ENCODE measurements around the gene SYT2.
"Not testable (repeated sequence)": the region's sequence is repeated elsewhere in the genome, so short reads cannot be mapped to it uniquely, and the experiment has no call there.

Gene SYT2

GRCh38 chr1:202710070-202711045 lies at the start of gene SYT2:
Gene SYT2 (minus strand): TSS chr1:202710454. CDS start chr1:202605772, 104,682 bp downstream.
- DNase-seq (ENCODE audit: low spot score): no peak

GRCh38 chr1:202756391-202756790 lies 46.1 kb upstream of the SYT2 start:
- no peak for DNase-seq (ENCODE audit: low spot score)

- DNase-seq (ENCODE audit: low spot score): peak; percentile 14
These were observed 44.0 kb upstream of the SYT2 start for GRCh38 chr1:202754293-202754692.

GRCh38 chr1:202752774-202753173 lies 42.5 kb upstream of the SYT2 start:
- DNase-seq (ENCODE audit: low spot score): no peak

- no peak for DNase-seq (ENCODE audit: low spot score)
These were observed 40.5 kb upstream of the SYT2 start for GRCh38 chr1:202750761-202751160.

- DNase-seq (ENCODE audit: low spot score): no peak
These were observed 39.8 kb upstream of the SYT2 start for GRCh38 chr1:202750024-202750423.

- no peak for DNase-seq (ENCODE audit: low spot score)
These were observed 35.2 kb upstream of the SYT2 start for GRCh38 chr1:202745323-202745888.

GRCh38 chr1:202744770-202745169 lies 34.5 kb upstream of the SYT2 start:
- DNase-seq (ENCODE audit: low spot score): not testable (repeated sequence)

GRCh38 chr1:202742496-202742895 lies 32.2 kb upstream of the SYT2 start:
- DNase-seq (ENCODE audit: low spot score): no peak

- no peak for DNase-seq (ENCODE audit: low spot score)
These were observed 23.0 kb upstream of the SYT2 start for GRCh38 chr1:202733251-202733650.

GRCh38 chr1:202728951-202729350 lies 18.7 kb upstream of the SYT2 start:
- no peak for DNase-seq (ENCODE audit: low spot score)

- no peak for DNase-seq (ENCODE audit: low spot score)
These were observed 15.3 kb upstream of the SYT2 start for GRCh38 chr1:202725526-202725925.

- DNase-seq (ENCODE audit: low spot score): no peak
These were observed 13.5 kb upstream of the SYT2 start for GRCh38 chr1:202723708-202724107.

GRCh38 chr1:202723046-202723445 lies 12.8 kb upstream of the SYT2 start:
- not testable (repeated sequence) for DNase-seq (ENCODE audit: low spot score)

GRCh38 chr1:202716654-202717053 lies 6.4 kb upstream of the SYT2 start:
- DNase-seq (ENCODE audit: low spot score): no peak

- not testable (repeated sequence) for DNase-seq (ENCODE audit: low spot score)
These were observed 3.9 kb upstream of the SYT2 start for GRCh38 chr1:202714202-202714601.

GRCh38 chr1:202713110-202713509 lies 2.9 kb upstream of the SYT2 start:
- no peak for DNase-seq (ENCODE audit: low spot score)

- no peak for DNase-seq (ENCODE audit: low spot score)
These were observed 1.8 kb upstream of the SYT2 start for GRCh38 chr1:202711949-202712635.

- no peak for DNase-seq (ENCODE audit: low spot score)
These were observed 795 bp downstream of the SYT2 start for GRCh38 chr1:202709276-202710041.

GRCh38 chr1:202708456-202709275 lies 1.6 kb downstream of the SYT2 start:
- no peak for DNase-seq (ENCODE audit: low spot score)

- DNase-seq (ENCODE audit: low spot score): no peak
These were observed 3.4 kb downstream of the SYT2 start for GRCh38 chr1:202706851-202707250.

Measured in hematopoietic multipotent progenitor cell treated with erythropoietin and hydrocortisone succinate and interleukin-3 and kit ligand, for 15 days (in vitro differentiated cells).